Measurements from ENCODE around the gene ANKS6.

ANKS6 gene

DNA sequence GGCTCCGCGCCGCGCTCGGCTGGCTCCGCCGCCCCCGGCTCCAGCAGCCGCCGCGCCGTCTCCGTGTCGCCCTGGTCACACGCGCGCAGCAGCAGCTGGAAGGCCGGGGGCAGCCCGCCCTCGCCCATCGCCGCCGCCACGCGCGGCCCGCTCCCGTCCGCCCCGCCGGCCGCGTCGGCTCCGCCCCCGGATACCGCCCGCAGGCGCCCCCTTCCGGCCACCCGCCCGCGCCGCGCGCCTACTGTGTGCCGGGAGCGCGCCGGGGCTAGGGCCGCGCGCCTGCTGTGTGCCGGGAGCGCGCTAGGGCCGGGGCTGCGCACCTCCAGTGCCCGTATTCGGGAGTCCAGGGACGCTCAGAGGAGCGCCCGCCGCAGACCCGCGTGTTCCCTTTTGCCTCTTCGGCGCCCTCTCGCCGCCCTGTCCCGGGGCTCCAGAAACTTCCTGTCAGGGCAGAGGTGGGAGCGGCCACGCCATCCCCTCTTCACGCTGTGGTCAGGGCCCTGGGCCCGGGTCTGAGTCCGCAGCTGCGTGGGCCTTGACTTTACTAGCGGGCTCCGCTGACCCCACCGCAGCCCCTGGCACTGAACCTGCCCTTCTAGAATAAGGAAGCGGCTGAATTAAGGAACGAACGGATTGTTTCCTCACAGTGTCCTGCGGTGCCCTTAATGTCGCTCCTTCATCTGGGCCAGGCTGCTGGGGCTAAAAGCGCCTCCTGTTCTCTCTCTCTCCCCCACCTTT is at the start of gene ANKS6:
Gene ANKS6, minus strand, starts transcription at position 192 of the 738 bp plus-strand sequence. Its CDS starts 64 bp downstream, at position 128.
- DNase-seq (peak; percentile 90), ATAC-seq (peak; percentile 91)
- Mint-ChIP-seq H3K36me3 (ENCODE audit: low read depth) (peaks cover 8% of the 10 kb centered on the region), H3K27me3 (no peaks in the 10 kb centered on the region), H3K4me3 (peak within 1 kb of the TSS; percentile 79), H3K27ac (peak within 1 kb of the TSS; percentile 70), H3K9me3 (peaks cover 10% of the 10 kb centered on the region), H3K4me1 (peaks cover 25% of the 10 kb centered on the region)

DNA sequence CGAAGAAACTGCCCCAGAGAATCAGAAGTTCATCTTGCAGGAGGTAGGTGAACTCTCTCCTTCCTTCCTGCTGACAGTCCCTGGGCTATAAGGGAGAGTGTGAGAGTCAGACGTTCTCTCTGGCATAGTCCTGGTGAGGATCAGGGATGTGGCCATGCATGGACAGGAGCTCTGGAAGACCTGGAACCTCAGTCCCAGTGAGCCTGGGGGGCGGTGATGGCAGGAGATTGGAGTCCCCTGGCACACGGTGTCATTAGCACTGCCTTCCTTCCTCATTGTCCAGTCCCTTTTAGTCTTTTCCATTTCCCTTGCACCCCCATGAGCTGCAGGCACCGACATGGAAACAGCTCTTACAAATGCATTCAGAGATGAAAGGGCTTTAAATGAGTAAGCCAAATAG is 49.7 kb upstream of the ANKS6 start:
- Mint-ChIP-seq H3K27ac (no peak overlapping the region), H3K4me1 (no peaks in the 10 kb centered on the region), H3K9me3 (no peaks in the 10 kb centered on the region), H3K27me3 (no peaks in the 10 kb centered on the region), H3K4me3 (no peak overlapping the region), H3K36me3 (ENCODE audit: low read depth) (peaks cover under 1% of the 10 kb centered on the region)
- DNase-seq (no peak), ATAC-seq (no peak)

DNA sequence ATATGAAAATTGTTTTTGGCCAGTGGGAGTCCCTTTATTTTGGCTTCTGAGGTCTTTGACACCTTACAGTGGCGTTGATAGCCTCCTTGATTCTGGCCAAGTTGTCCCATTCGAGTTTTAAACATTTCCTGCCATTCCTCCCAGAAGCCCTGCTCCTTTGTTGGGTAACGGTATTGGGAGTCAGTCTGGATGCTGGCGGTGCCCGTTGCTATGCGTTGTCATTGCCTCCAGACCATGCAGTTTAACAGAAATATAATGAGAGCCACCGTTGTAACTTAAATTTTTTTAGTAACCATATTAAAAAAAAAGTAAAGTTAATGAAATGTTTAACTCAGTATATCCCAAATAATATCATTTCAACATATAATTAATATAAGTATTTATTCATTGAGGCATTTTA is 46.2 kb upstream of the ANKS6 start:
- no peaks in the 10 kb centered on the region for H3K9me3 Mint-ChIP-seq
- ATAC-seq (no peak), DNase-seq (no peak)
- no peaks in the 10 kb centered on the region for H3K27me3 Mint-ChIP-seq
- no peaks in the 10 kb centered on the region for H3K4me1 Mint-ChIP-seq
- no peak overlapping the region for H3K4me3 Mint-ChIP-seq
- H3K36me3 Mint-ChIP-seq (ENCODE audit: low read depth): peaks cover 5% of the 10 kb centered on the region
- H3K27ac Mint-ChIP-seq: no peak overlapping the region

GRCh38 chr9:98839724-98840123 is 43.4 kb upstream of the ANKS6 start:
- H3K9me3 Mint-ChIP-seq: no peaks in the 10 kb centered on the region
- no peak overlapping the region for H3K27ac Mint-ChIP-seq
- no peaks in the 10 kb centered on the region for H3K4me1 Mint-ChIP-seq
- no peak overlapping the region for H3K4me3 Mint-ChIP-seq
- no peaks in the 10 kb centered on the region for H3K27me3 Mint-ChIP-seq
- DNase-seq (no peak), ATAC-seq (no peak)
- H3K36me3 Mint-ChIP-seq (ENCODE audit: low read depth): peaks cover 5% of the 10 kb centered on the region

DNA sequence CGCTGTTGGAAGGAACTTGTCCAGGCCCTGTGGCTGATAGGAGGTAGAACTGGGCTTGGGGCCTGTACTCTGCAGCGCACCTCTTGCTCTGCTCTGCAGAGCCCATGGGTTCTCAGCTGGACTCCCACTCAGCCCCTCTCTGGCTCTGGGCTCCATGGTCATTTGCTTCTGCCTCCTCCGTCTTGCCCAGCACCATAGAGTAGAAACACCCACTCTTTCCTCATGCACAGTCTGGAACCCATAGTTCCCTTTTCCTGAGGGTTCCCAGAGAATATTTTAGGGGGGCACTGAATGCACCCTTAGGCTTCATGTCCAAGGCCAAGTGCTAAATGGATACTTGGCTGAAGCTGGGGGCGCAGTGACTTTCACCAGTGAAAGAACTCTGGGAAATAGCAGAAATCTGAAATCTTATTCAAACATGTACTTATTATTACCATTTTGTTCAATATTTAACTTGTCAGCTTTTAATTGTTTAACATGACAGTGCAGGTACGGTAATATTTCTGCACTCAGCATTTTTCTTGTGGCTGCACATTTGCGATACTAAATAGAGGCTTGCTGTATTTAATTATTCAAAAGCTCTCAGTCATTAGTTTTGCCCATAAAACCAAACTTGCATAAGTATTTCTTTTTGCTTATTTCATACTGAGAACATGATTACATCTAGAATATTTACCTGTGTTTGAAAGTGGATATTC is 42.7 kb upstream of the ANKS6 start:
- no peak for ATAC-seq
- Mint-ChIP-seq H3K9me3 (no peaks in the 10 kb centered on the region), H3K27me3 (no peaks in the 10 kb centered on the region)

GRCh38 chr9:98838155-98838867 is 42.0 kb upstream of the ANKS6 start:
- no peak overlapping the region for H3K4me3 Mint-ChIP-seq
- no peak overlapping the region for H3K27ac Mint-ChIP-seq
- H3K9me3 Mint-ChIP-seq: no peaks in the 10 kb centered on the region
- peaks cover 5% of the 10 kb centered on the region for H3K36me3 Mint-ChIP-seq (ENCODE audit: low read depth)
- H3K4me1 Mint-ChIP-seq: no peaks in the 10 kb centered on the region
- ATAC-seq (no peak), DNase-seq (no peak)
- no peaks in the 10 kb centered on the region for H3K27me3 Mint-ChIP-seq

More for the DNA sequence above, 42.7 kb upstream of the ANKS6 start:
- no peaks in the 10 kb centered on the region for H3K4me1 Mint-ChIP-seq
- H3K27ac Mint-ChIP-seq: no peak overlapping the region
- no peak for DNase-seq
- peaks cover 5% of the 10 kb centered on the region for H3K36me3 Mint-ChIP-seq (ENCODE audit: low read depth)
- no peak overlapping the region for H3K4me3 Mint-ChIP-seq

DNA sequence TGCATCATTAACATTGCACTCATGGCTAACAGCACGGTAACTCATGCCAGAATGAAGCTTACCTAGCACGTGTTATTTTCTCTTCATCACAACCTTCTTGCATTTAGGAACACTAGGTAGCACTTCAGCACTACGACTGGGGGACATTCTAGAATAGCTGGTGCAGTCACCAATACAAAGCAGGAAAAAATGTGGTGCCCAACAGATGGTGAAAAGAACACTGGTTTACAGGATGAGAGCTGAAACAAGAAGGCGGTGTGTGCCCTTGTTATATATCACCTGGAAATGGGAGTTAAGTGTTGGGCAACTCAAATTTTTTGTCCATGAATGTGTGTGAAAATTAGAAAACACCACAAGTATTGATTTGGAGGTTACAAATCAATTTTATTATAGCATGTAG is 41.2 kb upstream of the ANKS6 start:
- ATAC-seq (no peak), DNase-seq (no peak)
- Mint-ChIP-seq H3K27ac (no peak overlapping the region), H3K27me3 (no peaks in the 10 kb centered on the region), H3K36me3 (ENCODE audit: low read depth) (peaks cover 5% of the 10 kb centered on the region), H3K4me1 (no peaks in the 10 kb centered on the region), H3K9me3 (no peaks in the 10 kb centered on the region), H3K4me3 (no peak overlapping the region)

GRCh38 chr9:98836206-98836605 is 39.9 kb upstream of the ANKS6 start:
- H3K27ac Mint-ChIP-seq: no peak overlapping the region
- DNase-seq (no peak), ATAC-seq (no peak)
- no peak overlapping the region for H3K4me3 Mint-ChIP-seq
- no peaks in the 10 kb centered on the region for H3K27me3 Mint-ChIP-seq
- no peaks in the 10 kb centered on the region for H3K4me1 Mint-ChIP-seq
- peaks cover 5% of the 10 kb centered on the region for H3K36me3 Mint-ChIP-seq (ENCODE audit: low read depth)
- H3K9me3 Mint-ChIP-seq: no peaks in the 10 kb centered on the region

DNA sequence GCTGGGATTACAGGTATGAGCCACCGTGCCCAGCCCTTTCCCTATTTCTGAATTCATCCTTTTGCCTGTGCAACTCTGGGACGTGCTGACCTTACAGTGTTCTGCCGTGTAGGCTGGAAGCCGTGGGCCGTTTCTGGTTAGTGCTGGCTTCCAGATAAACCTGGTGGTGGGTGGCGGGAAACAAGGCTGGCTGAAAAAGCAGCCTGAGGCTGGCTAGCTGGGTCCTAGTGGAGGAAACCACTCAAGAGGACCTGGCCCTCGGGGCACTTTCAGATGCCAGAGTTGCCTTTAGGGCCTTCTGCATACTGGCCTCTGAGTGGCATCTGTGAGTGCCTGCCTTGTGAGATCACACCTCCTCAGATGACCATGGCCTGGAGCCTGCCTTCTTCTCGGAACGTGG is 38.0 kb upstream of the ANKS6 start:
- no peaks in the 10 kb centered on the region for H3K9me3 Mint-ChIP-seq
- H3K4me1 Mint-ChIP-seq: no peaks in the 10 kb centered on the region
- H3K36me3 Mint-ChIP-seq (ENCODE audit: low read depth): peaks cover 5% of the 10 kb centered on the region
- H3K4me3 Mint-ChIP-seq: no peak overlapping the region
- no peak for ATAC-seq
- H3K27me3 Mint-ChIP-seq: no peaks in the 10 kb centered on the region
- H3K27ac Mint-ChIP-seq: no peak overlapping the region
- no peak for DNase-seq

GRCh38 chr9:98833090-98833956 is 37.0 kb upstream of the ANKS6 start:
- Mint-ChIP-seq H3K27me3 (no peaks in the 10 kb centered on the region), H3K9me3 (no peaks in the 10 kb centered on the region), H3K4me3 (no peak overlapping the region), H3K27ac (no peak overlapping the region), H3K4me1 (no peaks in the 10 kb centered on the region), H3K36me3 (ENCODE audit: low read depth) (peaks cover 5% of the 10 kb centered on the region)
- ATAC-seq: no peak
- DNase-seq: no peak

GRCh38 chr9:98832768-98833089 is 36.4 kb upstream of the ANKS6 start:
- Mint-ChIP-seq H3K4me3 (no peak overlapping the region), H3K36me3 (ENCODE audit: low read depth) (peaks cover 5% of the 10 kb centered on the region), H3K4me1 (no peaks in the 10 kb centered on the region), H3K27ac (no peak overlapping the region), H3K27me3 (no peaks in the 10 kb centered on the region), H3K9me3 (no peaks in the 10 kb centered on the region)
- ATAC-seq (no peak), DNase-seq (no peak)

GRCh38 chr9:98831696-98832095 is 35.3 kb upstream of the ANKS6 start:
- H3K4me3 Mint-ChIP-seq: no peak overlapping the region
- H3K36me3 Mint-ChIP-seq (ENCODE audit: low read depth): peaks cover 5% of the 10 kb centered on the region
- H3K27ac Mint-ChIP-seq: no peak overlapping the region
- H3K9me3 Mint-ChIP-seq: no peaks in the 10 kb centered on the region
- ATAC-seq (no peak), DNase-seq (no peak)
- no peaks in the 10 kb centered on the region for H3K4me1 Mint-ChIP-seq
- no peaks in the 10 kb centered on the region for H3K27me3 Mint-ChIP-seq

GRCh38 chr9:98830554-98830953 is 34.2 kb upstream of the ANKS6 start:
- H3K27ac Mint-ChIP-seq: no peak overlapping the region
- no peak for ATAC-seq
- H3K36me3 Mint-ChIP-seq (ENCODE audit: low read depth): peaks cover 5% of the 10 kb centered on the region
- no peaks in the 10 kb centered on the region for H3K27me3 Mint-ChIP-seq
- H3K4me3 Mint-ChIP-seq: no peak overlapping the region
- H3K9me3 Mint-ChIP-seq: no peaks in the 10 kb centered on the region
- no peak for DNase-seq
- no peaks in the 10 kb centered on the region for H3K4me1 Mint-ChIP-seq

DNA sequence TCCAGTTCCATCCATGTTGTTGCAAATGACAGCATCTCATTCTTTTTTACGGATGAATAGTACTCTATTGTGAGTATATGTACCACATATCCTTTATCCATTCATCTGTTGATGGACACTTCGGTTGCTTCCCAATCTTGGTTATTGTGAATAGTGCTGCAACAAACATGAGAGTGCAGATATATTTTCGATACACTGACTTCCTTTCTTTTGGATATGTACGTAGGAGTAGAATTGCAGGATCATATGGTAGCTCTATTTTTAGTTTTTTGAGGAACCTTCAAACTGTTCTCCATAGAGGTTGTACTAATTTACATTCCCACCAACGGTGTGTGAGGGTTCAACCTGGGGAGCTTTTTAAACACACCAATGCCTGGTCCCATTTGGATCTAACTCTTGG is 33.4 kb upstream of the ANKS6 start:
- ATAC-seq: no peak
- DNase-seq: no peak
- no peaks in the 10 kb centered on the region for H3K27me3 Mint-ChIP-seq
- H3K4me1 Mint-ChIP-seq: no peaks in the 10 kb centered on the region
- no peak overlapping the region for H3K27ac Mint-ChIP-seq
- no peaks in the 10 kb centered on the region for H3K9me3 Mint-ChIP-seq
- peaks cover 5% of the 10 kb centered on the region for H3K36me3 Mint-ChIP-seq (ENCODE audit: low read depth)
- no peak overlapping the region for H3K4me3 Mint-ChIP-seq
